ENCODE data around the gene REPS2.

The REPS2 gene

GRCh38 chrX:17072301-17072700 is 125.8 kb downstream of the REPS2 start:
- Histone ChIP-seq H3K36me3 (replicated peaks in 1 of 2; ENCODE audit: control insufficient read depth in 2 of 2, insufficient read depth in 2 of 2, low read length in 2 of 2) (no peaks in the 10 kb centered on the region), H3K9ac (ENCODE audit: low read depth, low read length, poor library complexity) (no peak overlapping the region), H3K4me2 (ENCODE audit: insufficient read depth, low read length, poor library complexity, severe bottlenecking) (no peak overlapping the region), H3K79me1 (ENCODE audit: low read depth, low read length) (no peaks in the 10 kb centered on the region), H3K27me3 (ENCODE audit: control insufficient read depth in 3 of 3, insufficient read depth in 3 of 3, low read depth in 1 of 3, low read length in 3 of 3) (peaks cover 0 to 74% (median 0%) of the 10 kb centered on the region in 3 experiments), H3K4me3 (ENCODE audit: low read length in 2 of 2) (no peak overlapping the region), H2BK12ac (ENCODE audit: low read length) (no peak overlapping the region), H3K23ac (ENCODE audit: low read depth, low read length, poor library complexity) (no peak overlapping the region), H3K14ac (ENCODE audit: low read length) (no peak overlapping the region), H2BK5ac (ENCODE audit: low read length) (no peak overlapping the region), H4K8ac (ENCODE audit: low read depth, low read length) (no peak overlapping the region), H3K27ac (replicated peaks; ENCODE audit: low read length) (no peak overlapping the region), H2BK15ac (ENCODE audit: low read length) (no peak overlapping the region), H3K9me3 (replicated peaks in 1 of 2; ENCODE audit: control insufficient read depth in 2 of 2, insufficient read depth in 1 of 2, low read depth in 1 of 2, low read length in 2 of 2) (no peaks in the 10 kb centered on the region), H2AFZ (ENCODE audit: low read length) (no peak overlapping the region), H3K4ac (ENCODE audit: low read length) (no peak overlapping the region), H2BK120ac (ENCODE audit: low read depth, low read length) (no peak overlapping the region), H3K4me1 (ENCODE audit: control insufficient read depth in 2 of 2, insufficient read depth in 1 of 2, low read depth in 1 of 2, low read length in 2 of 2) (no peaks in the 10 kb centered on the region), H2AK5ac (ENCODE audit: low read depth, low read length) (no peak overlapping the region), H4K91ac (ENCODE audit: low read depth, low read length, poor library complexity) (no peak overlapping the region), H3K18ac (ENCODE audit: low read length) (no peak overlapping the region)
- DNase-seq (ENCODE audit: low spot score) = no peak
- no CpG with 5 or more reads among the region's 2 CpGs for WGBS, 2 donors (ENCODE audit: extremely low coverage in 2 of 2, insufficient read length in 2 of 2, insufficient replicate concordance in 1 of 2)

GRCh38 chrX:17072721-17073230 is 126.3 kb downstream of the REPS2 start:
- Histone ChIP-seq H2BK15ac (ENCODE audit: low read length) (no peak overlapping the region), H3K4ac (ENCODE audit: low read length) (no peak overlapping the region), H3K14ac (ENCODE audit: low read length) (no peak overlapping the region), H2AK5ac (ENCODE audit: low read depth, low read length) (no peak overlapping the region), H2BK5ac (ENCODE audit: low read length) (no peak overlapping the region), H3K36me3 (replicated peaks in 1 of 2; ENCODE audit: control insufficient read depth in 2 of 2, insufficient read depth in 2 of 2, low read length in 2 of 2) (no peaks in the 10 kb centered on the region), H3K27ac (replicated peaks; ENCODE audit: low read length) (no peak overlapping the region), H2BK12ac (ENCODE audit: low read length) (no peak overlapping the region), H3K27me3 (ENCODE audit: control insufficient read depth in 3 of 3, insufficient read depth in 3 of 3, low read depth in 1 of 3, low read length in 3 of 3) (peaks cover 0 to 78% (median 0%) of the 10 kb centered on the region in 3 experiments), H4K91ac (ENCODE audit: low read depth, low read length, poor library complexity) (no peak overlapping the region), H3K4me3 (ENCODE audit: low read length in 2 of 2) (no peak overlapping the region), H2BK120ac (ENCODE audit: low read depth, low read length) (no peak overlapping the region), H3K79me1 (ENCODE audit: low read depth, low read length) (no peaks in the 10 kb centered on the region), H2AFZ (ENCODE audit: low read length) (no peak overlapping the region), H3K18ac (ENCODE audit: low read length) (no peak overlapping the region), H3K9ac (ENCODE audit: low read depth, low read length, poor library complexity) (no peak overlapping the region), H3K9me3 (replicated peaks in 1 of 2; ENCODE audit: control insufficient read depth in 2 of 2, insufficient read depth in 1 of 2, low read depth in 1 of 2, low read length in 2 of 2) (no peaks in the 10 kb centered on the region), H4K8ac (ENCODE audit: low read depth, low read length) (no peak overlapping the region), H3K4me2 (ENCODE audit: insufficient read depth, low read length, poor library complexity, severe bottlenecking) (no peak overlapping the region), H3K4me1 (ENCODE audit: control insufficient read depth in 2 of 2, insufficient read depth in 1 of 2, low read depth in 1 of 2, low read length in 2 of 2) (no peaks in the 10 kb centered on the region), H3K23ac (ENCODE audit: low read depth, low read length, poor library complexity) (no peak overlapping the region)
- WGBS, 2 donors (ENCODE audit: extremely low coverage in 2 of 2, insufficient read length in 2 of 2, insufficient replicate concordance in 1 of 2) = no CpG with 5 or more reads among the region's 3 CpGs
- DNase-seq (ENCODE audit: low spot score) = no peak

- H2BK15ac ChIP-seq (ENCODE audit: low read length) = no peak overlapping the region
- no peak overlapping the region for H3K14ac ChIP-seq (ENCODE audit: low read length)
- no peak for DNase-seq (ENCODE audit: low spot score)
- no peak overlapping the region for H3K18ac ChIP-seq (ENCODE audit: low read length)
- H4K8ac ChIP-seq (ENCODE audit: low read depth, low read length) = no peak overlapping the region
- WGBS, 2 donors (ENCODE audit: extremely low coverage in 2 of 2, insufficient read length in 2 of 2, insufficient replicate concordance in 1 of 2) = no CpG with 5 or more reads among the region's 2 CpGs
- no peak overlapping the region for H3K4me3 ChIP-seq (ENCODE audit: low read length in 2 of 2)
- no peak overlapping the region for H2AK5ac ChIP-seq (ENCODE audit: low read depth, low read length)
- H2BK12ac ChIP-seq (ENCODE audit: low read length) = no peak overlapping the region
- H3K79me1 ChIP-seq (ENCODE audit: low read depth, low read length) = no peaks in the 10 kb centered on the region
- peaks cover 0 to 93% (median 0%) of the 10 kb centered on the region in 3 experiments for H3K27me3 ChIP-seq (ENCODE audit: control insufficient read depth in 3 of 3, insufficient read depth in 3 of 3, low read depth in 1 of 3, low read length in 3 of 3)
- no peak overlapping the region for H2BK5ac ChIP-seq (ENCODE audit: low read length)
- H3K27ac ChIP-seq (replicated peaks; ENCODE audit: low read length) = no peak overlapping the region
- no peak overlapping the region for H3K9ac ChIP-seq (ENCODE audit: low read depth, low read length, poor library complexity)
- H2AFZ ChIP-seq (ENCODE audit: low read length) = no peak overlapping the region
- no peaks in the 10 kb centered on the region for H3K4me1 ChIP-seq (ENCODE audit: control insufficient read depth in 2 of 2, insufficient read depth in 1 of 2, low read depth in 1 of 2, low read length in 2 of 2)
- H3K23ac ChIP-seq (ENCODE audit: low read depth, low read length, poor library complexity) = no peak overlapping the region
- H3K9me3 ChIP-seq (replicated peaks in 1 of 2; ENCODE audit: control insufficient read depth in 2 of 2, insufficient read depth in 1 of 2, low read depth in 1 of 2, low read length in 2 of 2) = no peaks in the 10 kb centered on the region
- H3K4ac ChIP-seq (ENCODE audit: low read length) = no peak overlapping the region
- H4K91ac ChIP-seq (ENCODE audit: low read depth, low read length, poor library complexity) = no peak overlapping the region
- no peak overlapping the region for H3K4me2 ChIP-seq (ENCODE audit: insufficient read depth, low read length, poor library complexity, severe bottlenecking)
- no peaks in the 10 kb centered on the region for H3K36me3 ChIP-seq (replicated peaks in 1 of 2; ENCODE audit: control insufficient read depth in 2 of 2, insufficient read depth in 2 of 2, low read length in 2 of 2)
- no peak overlapping the region for H2BK120ac ChIP-seq (ENCODE audit: low read depth, low read length)
Measured at GRCh38 chrX:17075004-17075403, 128.5 kb downstream of the REPS2 start.

GRCh38 chrX:17077361-17077760 is 130.9 kb downstream of the REPS2 start:
- H3K18ac ChIP-seq (ENCODE audit: low read length) = no peak overlapping the region
- H3K9ac ChIP-seq (ENCODE audit: low read depth, low read length, poor library complexity) = no peak overlapping the region
- no peak overlapping the region for H3K4me2 ChIP-seq (ENCODE audit: insufficient read depth, low read length, poor library complexity, severe bottlenecking)
- no peak overlapping the region for H2AFZ ChIP-seq (ENCODE audit: low read length)
- H3K23ac ChIP-seq (ENCODE audit: low read depth, low read length, poor library complexity) = no peak overlapping the region
- DNase-seq (ENCODE audit: low spot score) = no peak
- H3K4ac ChIP-seq (ENCODE audit: low read length) = no peak overlapping the region
- H4K8ac ChIP-seq (ENCODE audit: low read depth, low read length) = no peak overlapping the region
- no peak overlapping the region for H3K14ac ChIP-seq (ENCODE audit: low read length)
- H2BK15ac ChIP-seq (ENCODE audit: low read length) = no peak overlapping the region
- H2BK12ac ChIP-seq (ENCODE audit: low read length) = no peak overlapping the region
- H3K27ac ChIP-seq (replicated peaks; ENCODE audit: low read length) = no peak overlapping the region
- no peak overlapping the region for H4K91ac ChIP-seq (ENCODE audit: low read depth, low read length, poor library complexity)
- no peak overlapping the region for H2BK120ac ChIP-seq (ENCODE audit: low read depth, low read length)
- peaks cover 0 to 83% (median 0%) of the 10 kb centered on the region in 3 experiments for H3K27me3 ChIP-seq (ENCODE audit: control insufficient read depth in 3 of 3, insufficient read depth in 3 of 3, low read depth in 1 of 3, low read length in 3 of 3)
- no peaks in the 10 kb centered on the region for H3K4me1 ChIP-seq (ENCODE audit: control insufficient read depth in 2 of 2, insufficient read depth in 1 of 2, low read depth in 1 of 2, low read length in 2 of 2)
- H3K4me3 ChIP-seq (ENCODE audit: low read length in 2 of 2) = no peak overlapping the region
- no peaks in the 10 kb centered on the region for H3K79me1 ChIP-seq (ENCODE audit: low read depth, low read length)
- H3K36me3 ChIP-seq (replicated peaks in 1 of 2; ENCODE audit: control insufficient read depth in 2 of 2, insufficient read depth in 2 of 2, low read length in 2 of 2) = no peaks in the 10 kb centered on the region
- WGBS, 2 donors (ENCODE audit: extremely low coverage in 2 of 2, insufficient read length in 2 of 2, insufficient replicate concordance in 1 of 2) = no CpG with 5 or more reads among the region's 6 CpGs
- H2AK5ac ChIP-seq (ENCODE audit: low read depth, low read length) = no peak overlapping the region
- H2BK5ac ChIP-seq (ENCODE audit: low read length) = no peak overlapping the region
- H3K9me3 ChIP-seq (replicated peaks in 1 of 2; ENCODE audit: control insufficient read depth in 2 of 2, insufficient read depth in 1 of 2, low read depth in 1 of 2, low read length in 2 of 2) = no peaks in the 10 kb centered on the region
